ENCODE data around the gene HDAC10.

HDAC10 gene

DNA sequence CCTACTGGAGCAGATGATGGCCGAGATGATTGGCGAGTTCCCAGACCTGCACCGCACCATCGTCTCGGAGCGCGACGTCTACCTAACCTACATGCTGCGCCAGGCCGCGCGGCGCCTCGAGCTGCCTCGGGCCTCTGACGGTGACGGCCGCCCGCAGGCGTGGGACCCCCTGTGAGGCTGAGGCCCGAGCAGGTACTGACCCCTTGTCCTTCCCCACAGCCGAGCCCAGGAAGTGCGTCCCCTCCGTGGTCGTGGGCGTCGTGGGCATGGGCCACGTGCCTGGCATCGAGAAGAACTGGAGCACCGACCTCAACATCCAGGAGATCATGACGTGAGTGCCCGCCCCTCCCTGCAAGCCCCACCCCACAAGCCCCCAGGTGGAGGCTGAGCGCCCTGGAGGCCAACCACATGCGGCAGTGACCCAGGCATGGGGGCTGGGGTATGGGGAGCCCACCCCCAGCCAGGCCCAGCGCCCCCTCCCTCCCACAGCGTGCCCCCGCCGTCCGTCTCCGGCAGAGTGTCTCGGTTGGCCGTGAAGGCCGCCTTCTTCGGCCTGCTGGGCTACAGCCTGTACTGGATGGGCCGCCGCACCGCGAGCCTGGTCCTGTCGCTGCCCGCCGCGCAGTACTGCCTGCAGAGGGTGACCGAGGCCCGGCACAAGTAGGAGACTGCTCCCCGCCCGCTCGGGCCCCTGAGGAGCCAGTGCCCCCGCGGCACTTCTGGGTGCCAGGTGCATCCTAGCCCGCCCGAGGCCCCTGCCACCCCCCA is 53.0 kb downstream of the HDAC10 start:
- TF ChIP-seq POLR2AphosphoS5 (IDR thresholded peaks at IDR 0.05; ENCODE audit: low read depth, low read length) (no peak), REST (IDR thresholded peaks at IDR 0.05; ENCODE audit: insufficient read depth in 1 of 2, low read depth in 2 of 2, low read length in 2 of 2) (no peak), TAF1 (IDR thresholded peaks at IDR 0.05; ENCODE audit: borderline replicate concordance, insufficient read depth, low read length) (no peak), SIN3A (IDR thresholded peaks at IDR 0.05; ENCODE audit: borderline replicate concordance, insufficient read depth, low read length) (no peak), FOXP2 (optimal IDR thresholded peaks at IDR 0.05; ENCODE audit: borderline replicate concordance, extremely low read depth, extremely low read length, insufficient read depth) (no peak)

GRCh38 chr22:50197000-50197800 is 53.9 kb downstream of the HDAC10 start:
- TF ChIP-seq TAF1 (IDR thresholded peaks at IDR 0.05; ENCODE audit: borderline replicate concordance, insufficient read depth, low read length) (no peak), POLR2AphosphoS5 (IDR thresholded peaks at IDR 0.05; ENCODE audit: low read depth, low read length) (no peak; the same call in 1 of the 2 replicates), REST (IDR thresholded peaks at IDR 0.05; ENCODE audit: insufficient read depth in 1 of 2, low read depth in 2 of 2, low read length in 2 of 2) (no peak), FOXP2 (optimal IDR thresholded peaks at IDR 0.05; ENCODE audit: borderline replicate concordance, extremely low read depth, extremely low read length, insufficient read depth) (no peak), SIN3A (IDR thresholded peaks at IDR 0.05; ENCODE audit: borderline replicate concordance, insufficient read depth, low read length) (no peak)

GRCh38 chr22:50196256-50196655 is 54.8 kb downstream of the HDAC10 start:
- TF ChIP-seq TAF1 (IDR thresholded peaks at IDR 0.05; ENCODE audit: borderline replicate concordance, insufficient read depth, low read length) (no peak), REST (IDR thresholded peaks at IDR 0.05; ENCODE audit: insufficient read depth in 1 of 2, low read depth in 2 of 2, low read length in 2 of 2) (no peak)
